Fibroblast of the aortic adventitia (primary cell): Measurements from ENCODE around the gene MAL. TPM values are rescaled to one million over a fixed set of nuclear protein-coding genes. Genes with fewer than 3 reads are reported as not detected.
"Not testable (repeated sequence)": the region's sequence is repeated elsewhere in the genome, so short reads cannot be mapped to it uniquely, and the experiment has no call there.

Experiments
- DNase-seq: peaks from one replicate; pipeline ENCODE4 v3.0.0-alpha.2; 2010; ENCODE audit warnings: low read depth
- H3K4me3 ChIP-seq: 2 replicates; pipeline ENCODE4 v1.5.1; 2011; ENCODE audit warnings: low read depth, mild to moderate bottlenecking, control low read depth, low read length, moderate library complexity
- total RNA-seq: library from RNA; depleted of rRNA; stranded (reverse); fragments of >200 nt; gene quantifications from 2 replicates; pipeline ENCODE4 v1.2.3, GENCODE V29; 2012; ENCODE audit warnings: low replicate concordance
- TF ChIP-seq, protein P1 (sequence below): IDR thresholded peaks from 2 replicates; pipeline ENCODE4 v1.5.1; 2011; ENCODE audit warnings: mild to moderate bottlenecking, low read length, control low read depth, inconsistent platforms; ENCODE audit not compliant: insufficient read depth

Gene MAL
- total RNA-seq, 1 donor = not detected

DNA sequence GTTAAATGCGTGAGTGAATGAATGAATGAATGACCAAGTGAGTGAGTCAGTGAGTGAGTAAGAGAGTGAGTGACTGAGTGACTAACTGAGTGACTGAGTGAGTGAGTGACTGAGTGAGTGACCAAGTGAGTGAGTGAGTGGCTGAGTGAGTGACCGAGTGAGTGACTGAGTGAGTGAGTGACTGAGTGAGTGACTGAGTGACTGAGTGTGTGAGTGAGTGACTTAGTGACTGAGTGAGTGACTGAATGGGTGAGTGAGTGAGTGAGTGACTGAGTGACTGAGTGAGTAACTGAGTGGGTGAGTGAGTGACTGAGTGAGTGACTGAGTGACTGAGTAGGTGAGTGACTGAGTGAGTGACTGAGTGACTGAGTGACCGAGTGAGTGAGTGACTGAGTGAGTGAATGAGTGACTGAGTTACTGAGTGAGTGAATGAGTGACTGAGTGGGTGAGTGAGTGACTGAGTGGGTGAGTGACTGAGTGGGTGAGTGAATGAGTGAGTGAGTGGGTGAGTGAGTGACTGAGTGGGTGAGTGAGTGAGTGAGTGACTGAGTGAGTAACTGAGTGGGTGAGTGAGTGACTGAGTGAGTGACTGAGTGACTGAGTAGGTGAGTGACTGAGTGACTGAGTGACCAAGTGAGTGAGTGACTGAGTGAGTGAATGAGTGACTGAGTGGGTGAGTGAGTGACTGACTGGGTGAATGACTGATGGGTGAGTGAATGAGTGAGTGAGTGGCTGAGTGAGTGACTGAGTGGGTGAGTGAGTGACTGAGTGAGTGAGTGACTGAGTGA lies 11.3 kb downstream of the MAL start:
- TF ChIP-seq, protein P1, sequence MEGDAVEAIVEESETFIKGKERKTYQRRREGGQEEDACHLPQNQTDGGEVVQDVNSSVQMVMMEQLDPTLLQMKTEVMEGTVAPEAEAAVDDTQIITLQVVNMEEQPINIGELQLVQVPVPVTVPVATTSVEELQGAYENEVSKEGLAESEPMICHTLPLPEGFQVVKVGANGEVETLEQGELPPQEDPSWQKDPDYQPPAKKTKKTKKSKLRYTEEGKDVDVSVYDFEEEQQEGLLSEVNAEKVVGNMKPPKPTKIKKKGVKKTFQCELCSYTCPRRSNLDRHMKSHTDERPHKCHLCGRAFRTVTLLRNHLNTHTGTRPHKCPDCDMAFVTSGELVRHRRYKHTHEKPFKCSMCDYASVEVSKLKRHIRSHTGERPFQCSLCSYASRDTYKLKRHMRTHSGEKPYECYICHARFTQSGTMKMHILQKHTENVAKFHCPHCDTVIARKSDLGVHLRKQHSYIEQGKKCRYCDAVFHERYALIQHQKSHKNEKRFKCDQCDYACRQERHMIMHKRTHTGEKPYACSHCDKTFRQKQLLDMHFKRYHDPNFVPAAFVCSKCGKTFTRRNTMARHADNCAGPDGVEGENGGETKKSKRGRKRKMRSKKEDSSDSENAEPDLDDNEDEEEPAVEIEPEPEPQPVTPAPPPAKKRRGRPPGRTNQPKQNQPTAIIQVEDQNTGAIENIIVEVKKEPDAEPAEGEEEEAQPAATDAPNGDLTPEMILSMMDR = no peak
- H3K4me3 ChIP-seq = no peak overlapping the region
- no peak for DNase-seq

DNA sequence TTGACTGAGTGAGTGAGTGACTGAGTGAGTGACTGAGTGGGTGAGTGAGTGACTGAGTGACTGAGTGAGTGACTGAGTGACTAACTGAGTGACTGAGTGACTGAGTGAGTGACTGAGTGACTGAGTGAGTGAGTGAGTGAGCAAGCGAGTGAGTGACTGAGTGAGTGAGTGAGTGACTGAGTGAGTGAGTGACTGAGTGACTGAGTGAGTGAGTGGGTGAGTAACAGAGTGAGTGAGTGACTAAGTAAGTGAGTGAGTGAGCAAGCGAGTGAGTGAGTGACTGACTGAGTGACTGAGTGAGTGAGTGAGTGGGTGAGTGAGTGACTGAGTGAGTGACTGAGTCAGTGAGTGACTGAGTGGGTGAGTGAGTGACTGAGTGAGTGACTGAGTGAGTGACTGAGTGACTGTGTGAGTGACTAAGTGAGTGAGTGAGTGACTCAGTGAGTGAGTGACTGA lies 11.9 kb downstream of the MAL start:
- no peak for DNase-seq
- TF ChIP-seq, protein P1 = no peak

DNA sequence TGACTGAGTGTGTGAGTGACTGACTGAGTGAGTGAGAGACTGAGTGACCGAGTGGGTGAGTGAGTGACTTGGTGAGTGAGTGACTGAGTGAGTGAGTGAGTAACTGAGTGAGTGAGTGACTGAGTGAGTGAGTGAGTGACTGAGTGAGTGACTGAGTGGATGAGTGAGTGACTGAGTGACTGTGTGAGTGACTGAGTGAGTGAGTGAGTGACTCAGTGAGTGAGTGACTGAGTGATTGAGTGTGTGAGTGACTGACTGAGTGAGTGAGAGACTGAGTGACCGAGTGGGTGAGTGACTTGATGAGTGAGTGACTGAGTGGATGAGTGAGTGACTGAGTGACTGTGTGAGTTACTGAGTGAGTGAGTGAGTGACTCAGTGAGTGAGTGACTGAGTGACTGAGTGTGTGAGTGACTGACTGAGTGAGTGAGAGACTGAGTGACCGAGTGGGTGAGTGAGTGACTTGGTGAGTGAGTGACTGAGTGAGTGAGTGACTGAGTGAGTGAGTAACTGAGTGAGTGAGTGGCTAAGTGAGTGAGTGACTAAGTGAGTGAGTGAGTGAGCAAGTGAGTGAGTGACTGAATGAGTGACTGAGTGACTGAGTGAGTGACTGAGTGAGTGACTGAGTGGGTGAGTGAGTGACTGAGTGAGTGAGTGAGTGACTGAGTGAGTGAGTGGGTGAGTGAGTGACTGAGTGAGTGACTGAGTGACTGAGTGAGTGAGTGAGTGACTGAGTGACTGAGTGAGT lies 12.5 kb downstream of the MAL start:
- not testable (repeated sequence) for DNase-seq, H3K4me3 ChIP-seq

More for the DNA sequence above, 11.9 kb downstream of the MAL start:
- no peak overlapping the region for H3K4me3 ChIP-seq

DNA sequence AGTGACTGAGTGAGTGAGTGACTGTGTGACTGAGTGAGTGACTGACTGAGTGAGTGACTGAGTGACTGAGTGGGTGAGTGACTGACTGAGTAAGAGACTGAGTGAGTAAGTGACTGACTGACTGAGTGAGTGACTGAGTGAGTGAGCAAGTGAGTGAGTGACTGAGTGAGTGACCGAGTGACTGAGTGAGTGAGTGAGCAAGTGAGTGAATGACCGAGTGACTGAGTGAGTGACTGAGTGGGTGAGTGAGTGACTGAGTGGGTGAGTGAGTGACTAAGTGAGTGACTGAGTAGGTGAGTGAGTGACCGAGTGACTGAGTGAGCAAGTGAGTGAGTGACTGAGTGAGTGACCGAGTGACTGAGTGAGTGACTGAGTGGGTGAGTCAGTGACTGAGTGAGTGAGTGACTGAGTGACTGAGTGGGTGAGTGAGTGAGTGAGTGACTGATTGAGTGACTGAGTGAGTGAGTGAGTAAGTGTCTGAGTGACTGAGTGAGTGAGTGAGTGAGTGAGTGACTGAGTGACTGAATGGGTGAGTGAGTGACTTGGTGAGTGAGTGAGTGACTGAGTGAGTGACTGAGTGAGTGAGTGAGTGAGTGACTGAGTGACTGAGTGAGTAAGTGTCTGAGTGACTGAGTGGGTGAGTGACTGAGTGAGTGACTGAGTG lies 13.3 kb downstream of the MAL start:
- DNase-seq = no peak
- TF ChIP-seq, protein P1 = no peak
- H3K4me3 ChIP-seq = no peak overlapping the region

DNA sequence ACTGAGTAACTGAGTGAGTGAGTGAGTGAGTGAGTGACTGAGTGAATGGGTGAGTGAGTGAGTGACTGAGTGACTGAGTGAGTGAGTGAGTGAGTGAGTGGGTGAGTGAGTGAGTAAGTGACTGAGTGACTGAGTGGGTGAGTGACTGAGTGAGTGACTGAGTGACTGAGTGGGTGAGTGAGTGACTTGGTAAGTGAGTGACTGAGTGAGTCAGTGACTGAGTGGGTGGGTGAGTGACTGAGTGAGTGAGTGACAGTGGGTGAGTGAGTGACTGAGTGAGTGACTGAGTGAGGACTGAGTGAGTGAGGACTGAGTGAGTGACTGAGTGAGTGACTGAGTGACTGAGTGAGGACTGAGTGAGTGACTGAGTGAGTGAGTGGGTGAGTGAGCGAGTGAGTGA lies 13.9 kb downstream of the MAL start:
- no peak overlapping the region for H3K4me3 ChIP-seq
- DNase-seq = no peak
- TF ChIP-seq, protein P1 = no peak

DNA sequence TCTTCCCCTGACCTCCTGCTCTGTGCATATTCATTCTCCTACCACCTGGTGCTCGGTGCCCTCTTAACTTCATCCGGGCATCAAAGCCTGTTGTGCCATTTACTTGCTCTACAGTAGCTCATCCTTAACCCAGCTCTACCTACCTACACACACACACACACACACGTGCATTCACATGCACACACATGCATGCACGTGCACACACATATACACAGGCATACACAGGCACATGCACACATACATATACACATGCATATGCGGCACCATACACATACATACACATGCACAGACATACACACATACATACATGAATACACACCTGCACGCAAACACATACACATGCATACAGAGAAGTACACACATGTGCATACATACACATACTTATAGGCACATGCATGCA lies 14.5 kb downstream of the MAL start:
- no peak for DNase-seq
- TF ChIP-seq, protein P1 = no peak
- no peak overlapping the region for H3K4me3 ChIP-seq

DNA sequence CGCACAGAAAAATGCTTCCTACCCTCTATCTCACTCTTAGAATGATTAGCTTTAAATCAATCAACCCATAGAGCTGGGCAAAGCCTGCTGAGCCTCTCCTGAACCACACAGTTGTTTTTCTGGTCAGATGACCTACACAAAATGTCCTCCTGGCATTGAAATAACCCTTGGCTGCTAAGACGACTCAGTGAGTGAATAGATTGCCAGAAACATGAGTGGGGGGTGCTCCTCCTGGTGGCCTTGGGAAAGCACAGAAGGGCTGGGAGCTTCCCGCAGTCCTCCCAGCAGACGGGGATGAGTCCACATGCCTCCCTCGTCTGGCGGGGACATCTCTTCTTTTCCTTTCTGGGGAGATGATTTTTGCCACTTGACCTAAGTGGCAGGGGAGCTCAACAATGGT lies 14.9 kb downstream of the MAL start:
- TF ChIP-seq, protein P1 = no peak
- DNase-seq = no peak
- no peak overlapping the region for H3K4me3 ChIP-seq
